Measurements from ENCODE around the gene PGLYRP2.

PGLYRP2 gene

DNA sequence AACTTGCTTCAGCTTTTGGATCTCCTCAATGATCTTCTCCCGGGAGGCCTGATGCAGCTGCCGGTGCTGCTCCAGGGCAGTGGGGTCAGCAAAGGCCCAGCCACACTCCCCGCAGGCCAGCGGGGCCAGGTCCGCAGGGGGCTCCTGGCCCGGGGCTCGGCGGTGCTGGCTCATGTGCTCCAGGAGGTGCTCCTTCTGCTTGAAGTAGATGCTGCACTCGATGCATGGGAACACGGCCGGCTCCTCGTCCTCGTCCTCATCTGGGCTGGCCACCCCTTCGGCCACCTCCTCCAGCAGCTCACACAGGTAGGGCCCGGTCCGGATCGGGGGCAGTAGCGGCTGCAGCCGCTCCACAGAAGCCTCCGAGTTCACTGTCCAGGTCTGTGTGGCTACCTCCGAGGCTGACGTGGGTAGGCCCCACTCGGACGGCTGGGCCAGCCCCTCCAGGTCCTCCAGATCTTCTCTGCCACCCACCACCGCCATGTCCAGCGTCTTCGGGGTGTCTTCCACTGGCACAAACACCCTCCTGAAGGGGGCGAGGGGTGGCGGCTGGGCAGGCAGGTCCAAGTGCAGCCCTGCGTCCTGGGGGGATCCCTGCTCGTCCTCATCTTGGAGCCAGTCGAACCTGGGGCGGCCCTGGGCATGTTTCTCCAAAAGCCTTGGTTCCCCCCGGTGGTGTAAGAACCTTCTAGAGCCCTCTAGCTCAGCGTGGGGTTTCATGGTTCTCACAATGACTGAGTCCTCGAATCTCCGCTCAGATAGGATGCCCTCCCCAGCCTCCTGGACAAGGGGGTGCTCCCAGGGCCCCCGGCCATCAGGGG is 39.3 kb downstream of the PGLYRP2 start:
- no peak for DNase-seq (ENCODE audit: extremely low spot score)
- no peak for TF ChIP-seq ZNF384 (IDR thresholded peaks at IDR 0.05)
- no peak for TF ChIP-seq BHLHE40 (IDR thresholded peaks at IDR 0.05; ENCODE audit: borderline replicate concordance)
- TF ChIP-seq LEF1 (IDR thresholded peaks at IDR 0.05; ENCODE audit: borderline replicate concordance) = no peak
- no peak for TF ChIP-seq L3MBTL2 (conservative IDR thresholded peaks at IDR 0.05)
- no peak for TF ChIP-seq TARDBP (IDR thresholded peaks at IDR 0.05)
- TF ChIP-seq SUZ12 (IDR thresholded peaks at IDR 0.05) = no peak
- TF ChIP-seq FOXA1 (IDR thresholded peaks at IDR 0.05) = no peak
- TF ChIP-seq PKNOX1 (IDR thresholded peaks at IDR 0.05) = no peak
- TF ChIP-seq NFRKB (IDR thresholded peaks at IDR 0.05) = no peak
- no peak for TF ChIP-seq FOXK2 (IDR thresholded peaks at IDR 0.05)
- no peak for TF ChIP-seq SP1 (IDR thresholded peaks at IDR 0.05)
- ChIA-PET CTCF (interaction anchor here (1.4 kb wide), 1 partner anchor 21 kb away, joined by 3 read pairs; the partner anchor contains the start of gene AKAP8L), POLR2A (interaction anchor here (1.1 kb wide), 1 partner anchor 8 kb away, joined by 3 read pairs; no protein-coding TSS in a partner anchor)

- no peak for TF ChIP-seq CTBP1 (IDR thresholded peaks at IDR 0.05; ENCODE audit: borderline replicate concordance)
- no peak for TF ChIP-seq SP1 (IDR thresholded peaks at IDR 0.05)
- no peak for TF ChIP-seq ARNT (IDR thresholded peaks at IDR 0.05)
- no peak for TF ChIP-seq SUZ12 (IDR thresholded peaks at IDR 0.05)
- TF ChIP-seq TARDBP (IDR thresholded peaks at IDR 0.05) = no peak
- no peak for TF ChIP-seq BHLHE40 (IDR thresholded peaks at IDR 0.05; ENCODE audit: borderline replicate concordance)
- no peak for TF ChIP-seq FOXA1 (IDR thresholded peaks at IDR 0.05)
- no peak for TF ChIP-seq PKNOX1 (IDR thresholded peaks at IDR 0.05)
- no peak for TF ChIP-seq HDGF (IDR thresholded peaks at IDR 0.05; ENCODE audit: borderline replicate concordance)
- TF ChIP-seq ELF4 (IDR thresholded peaks at IDR 0.05) = no peak
- TF ChIP-seq LEF1 (IDR thresholded peaks at IDR 0.05; ENCODE audit: borderline replicate concordance) = no peak
- no peak for TF ChIP-seq FOXK2 (IDR thresholded peaks at IDR 0.05)
- no peak for TF ChIP-seq L3MBTL2 (conservative IDR thresholded peaks at IDR 0.05)
- ChIA-PET POLR2A (interaction anchor here (1.1 kb wide), 1 partner anchor 9 kb away, joined by 3 read pairs; no protein-coding TSS in a partner anchor), CTCF (interaction anchor here (1.4 kb wide), 1 partner anchor 20 kb away, joined by 3 read pairs; the partner anchor contains the start of gene AKAP8L)
- DNase-seq (ENCODE audit: extremely low spot score) = no peak
Observed at GRCh38 chr19:15439078-15439799, 40.1 kb downstream of the PGLYRP2 start.

DNA sequence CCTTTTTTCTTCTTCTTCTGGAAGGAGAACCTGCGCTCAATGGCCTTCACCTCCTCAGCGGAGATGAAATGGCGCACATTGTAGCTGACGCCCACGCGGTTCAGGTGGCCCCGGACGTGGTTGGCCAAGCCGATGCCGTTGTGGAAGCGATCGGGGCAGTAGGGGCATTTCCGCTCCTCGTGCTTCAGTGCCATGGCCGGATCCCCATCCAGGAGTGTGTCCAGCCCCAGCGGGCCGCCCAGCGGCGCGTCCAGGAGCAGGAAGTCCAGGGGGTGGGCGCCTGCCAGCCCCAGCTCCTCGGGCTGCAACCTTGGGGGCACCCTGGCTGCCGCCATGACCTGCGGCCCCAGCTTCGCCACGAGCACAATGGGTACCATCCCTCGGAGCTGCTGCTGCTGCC is 40.7 kb downstream of the PGLYRP2 start:
- TF ChIP-seq FOXK2 (IDR thresholded peaks at IDR 0.05) = no peak
- ChIA-PET CTCF (interaction anchor here (1.4 kb wide), 1 partner anchor 20 kb away, joined by 3 read pairs; the partner anchor contains the start of gene AKAP8L), POLR2A (no interaction called here)
- DNase-seq (ENCODE audit: extremely low spot score) = no peak

- TF ChIP-seq ZNF384 (IDR thresholded peaks at IDR 0.05) = no peak
- no peak for TF ChIP-seq SP1 (IDR thresholded peaks at IDR 0.05)
- no peak for TF ChIP-seq CTBP1 (IDR thresholded peaks at IDR 0.05; ENCODE audit: borderline replicate concordance)
- TF ChIP-seq LEF1 (IDR thresholded peaks at IDR 0.05; ENCODE audit: borderline replicate concordance) = no peak
- TF ChIP-seq FOXA1 (IDR thresholded peaks at IDR 0.05) = no peak
- no peak for TF ChIP-seq SUZ12 (IDR thresholded peaks at IDR 0.05)
- no peak for TF ChIP-seq BHLHE40 (IDR thresholded peaks at IDR 0.05; ENCODE audit: borderline replicate concordance)
- no peak for TF ChIP-seq FOXM1 (IDR thresholded peaks at IDR 0.05; ENCODE audit: borderline replicate concordance)
- ChIA-PET CTCF (no interaction called here), POLR2A (no interaction called here)
- no peak for DNase-seq (ENCODE audit: extremely low spot score)
Observed at GRCh38 chr19:15438124-15438496, 41.2 kb downstream of the PGLYRP2 start.

DNA sequence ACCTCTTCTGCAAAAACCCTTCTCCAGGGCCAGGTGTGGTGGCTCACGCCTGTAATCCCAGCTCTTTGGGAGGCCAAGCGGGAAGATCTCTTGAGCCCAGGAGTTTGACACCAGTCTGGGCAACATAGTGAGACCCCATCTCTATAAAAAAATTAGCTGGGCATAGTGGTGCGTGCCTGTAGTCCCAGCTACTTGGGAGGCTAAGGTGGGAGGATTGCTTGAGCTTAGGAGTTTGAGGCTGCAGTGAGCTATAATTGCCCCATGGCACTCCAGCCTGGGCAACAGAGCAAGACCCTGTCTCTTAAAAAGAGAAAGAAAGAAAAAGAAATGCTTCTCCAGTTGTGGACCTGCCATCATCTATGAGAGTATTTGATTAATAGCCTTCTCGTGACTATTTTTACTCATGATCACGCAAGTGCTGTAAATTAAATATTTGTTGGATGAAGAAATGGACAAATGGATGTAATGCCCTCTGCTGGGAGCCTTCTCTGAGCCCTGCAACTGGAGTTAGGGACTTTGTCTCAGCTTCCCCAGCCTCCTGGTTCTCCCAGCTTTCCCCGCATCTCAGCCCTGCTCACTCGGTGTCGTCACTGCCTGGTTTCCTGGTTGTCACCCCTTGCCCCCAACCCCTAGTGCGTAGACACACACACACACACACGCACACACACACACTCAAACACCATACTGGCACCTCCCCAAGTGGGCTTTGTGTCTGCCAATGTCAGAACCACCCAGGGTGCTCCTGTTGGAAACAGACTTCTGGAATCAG is 41.8 kb downstream of the PGLYRP2 start:
- ChIA-PET POLR2A (no interaction called here), CTCF (no interaction called here)
- DNase-seq (ENCODE audit: extremely low spot score) = no peak
- TF ChIP-seq LEF1 (IDR thresholded peaks at IDR 0.05; ENCODE audit: borderline replicate concordance) = no peak

DNA sequence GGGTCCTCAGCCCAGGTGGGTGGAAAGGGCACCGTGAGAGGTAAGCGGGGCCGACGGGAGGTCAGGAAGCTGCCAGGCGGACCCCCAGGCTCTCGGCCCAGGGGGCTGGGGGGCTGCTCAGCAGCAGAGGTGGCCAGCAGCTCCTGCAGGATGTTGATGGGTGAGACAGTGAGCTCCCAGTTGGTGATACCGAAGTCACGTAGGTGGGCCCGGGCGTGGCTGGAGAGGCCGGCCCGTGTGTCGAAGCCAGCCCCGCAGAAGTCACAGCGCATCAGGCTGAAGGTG is 42.5 kb downstream of the PGLYRP2 start:
- DNase-seq (ENCODE audit: extremely low spot score) = no peak
- TF ChIP-seq SP1 (IDR thresholded peaks at IDR 0.05) (no peak), FOXK2 (IDR thresholded peaks at IDR 0.05) (no peak)
- ChIA-PET POLR2A (no interaction called here), CTCF (no interaction called here)

Measured in HEK293T (cell line).